Raji (cell line): Measurements from ENCODE around the gene MTO1.

Experiments
- POLR2A ChIP-seq: IDR thresholded peaks from 2 replicates; pipeline ENCODE4 v1.6.1; 2011; ENCODE audit warnings: low read depth, low read length, control low read depth; ENCODE audit not compliant: insufficient read depth

Gene MTO1

DNA sequence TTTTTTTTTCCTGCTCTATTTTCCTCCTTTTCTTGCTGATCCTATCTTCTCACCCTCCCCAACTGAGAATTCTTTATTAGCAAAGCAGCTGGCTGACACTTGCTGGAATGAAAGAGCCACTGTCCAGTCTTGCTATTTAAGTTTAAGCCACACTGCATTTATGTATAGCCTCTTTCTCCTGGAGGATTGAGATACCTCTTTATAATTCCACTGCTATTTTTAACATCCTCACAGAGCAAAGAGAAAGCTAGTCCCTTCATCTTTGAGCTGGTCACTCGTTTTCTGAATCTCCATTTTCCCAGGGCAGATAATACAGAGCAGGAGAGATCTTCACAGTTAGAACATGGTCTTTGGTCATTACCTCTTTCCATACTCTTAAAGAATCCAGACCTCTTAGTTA lies 95.3 kb downstream of the MTO1 start:
- TF ChIP-seq POLR2A, result no peak
